ENCODE results near the gene DEPDC1B. TPM values are rescaled to one million over a fixed set of nuclear protein-coding genes. Genes with fewer than 3 reads are reported as not detected.

DEPDC1B gene
- polyA plus RNA-seq, 1 donor from 2014 or later: 7.1 TPM

Other genes starting within 250 kb of the DEPDC1B start
- gene ELOVL7, start 144.1 kb upstream of the DEPDC1B start, polyA plus RNA-seq: 2.7 and 3.9 TPM in 2 replicates
- gene ERCC8, start 244.9 kb upstream of the DEPDC1B start, polyA plus RNA-seq: 39.2 and 48.0 TPM in 2 replicates
- 29.0 and 53.6 TPM in 2 replicates for gene NDUFAF2, start 245.0 kb upstream of the DEPDC1B start, polyA plus RNA-seq

All from neural cell (in vitro differentiated cells).